G401 (cell line): ENCODE results near the gene MYLK3. TPM values are rescaled to one million over a fixed set of nuclear protein-coding genes. Genes with fewer than 3 reads are reported as not detected.

Experiments used
- total RNA-seq: library from RNA; depleted of rRNA; stranded (reverse); fragments of >200 nt; shearing (Covaris generic); gene quantifications from 2 replicates; pipeline ENCODE4 v1.2.3, GENCODE V29; 2014; rRNA removed

Gene MYLK3
- total RNA-seq, 1 experiment from 2014 or later: 9.1 TPM

Other genes starting within 250 kb of the MYLK3 start
- 11.1 and 30.9 TPM in 2 replicates for gene SHCBP1, start 127.0 kb downstream of the MYLK3 start, total RNA-seq
- 177 and 200 TPM in 2 replicates for gene VPS35, start 59.2 kb downstream of the MYLK3 start, total RNA-seq
- 88.0 and 88.2 TPM in 2 replicates for gene ORC6, start 58.7 kb downstream of the MYLK3 start, total RNA-seq
- 19.6 and 20.6 TPM in 2 replicates for gene C16orf87, start 82.8 kb upstream of the MYLK3 start, total RNA-seq
- 34.2 and 38.3 TPM in 2 replicates for gene GPT2, start 136.0 kb upstream of the MYLK3 start, total RNA-seq
- 90.5 and 128 TPM in 2 replicates for gene DNAJA2, start 225.3 kb upstream of the MYLK3 start, total RNA-seq